Neuronal stem cell (in vitro differentiated cells): ENCODE results near the gene DMAP1.

ENCODE experiments used
- DNase-seq: peaks from one replicate; pipeline ENCODE4 v3.0.0-alpha.2; 2013; ENCODE audit warnings: low spot score
- H2AFZ ChIP-seq: one replicate; pipeline ENCODE4 v1.6.1; 2013; ENCODE audit warnings: mild to moderate bottlenecking, low read length, inconsistent platforms
- H2AK5ac ChIP-seq: 2 replicates; pipeline ENCODE4 v1.6.1; 2013; ENCODE audit warnings: low read depth, mild to moderate bottlenecking, inconsistent platforms, low read length, moderate library complexity, mixed read lengths
- H2BK120ac ChIP-seq: 2 replicates; pipeline ENCODE4 v1.6.1; 2013; ENCODE audit warnings: low read depth, mild to moderate bottlenecking, inconsistent platforms, low read length, moderate library complexity, mixed read lengths
- H2BK12ac ChIP-seq: one replicate; pipeline ENCODE4 v1.6.1; 2013; ENCODE audit warnings: low read length, inconsistent platforms
- H2BK15ac ChIP-seq: 2 replicates; pipeline ENCODE4 v1.6.1; 2013; ENCODE audit warnings: mild to moderate bottlenecking, low read length, inconsistent platforms, mixed read lengths
- H2BK5ac ChIP-seq: one replicate; pipeline ENCODE4 v1.6.1; 2013; ENCODE audit warnings: inconsistent platforms, mild to moderate bottlenecking, low read length, moderate library complexity
- H3K14ac ChIP-seq: one replicate; pipeline ENCODE4 v1.6.1; 2013; ENCODE audit warnings: low read length, inconsistent platforms
- H3K18ac ChIP-seq: 2 replicates; pipeline ENCODE4 v1.6.1; 2013; ENCODE audit warnings: low read length, inconsistent platforms
- H3K23ac ChIP-seq: 2 replicates; pipeline ENCODE4 v1.6.1; 2013; ENCODE audit warnings: low read depth, mild to moderate bottlenecking, mixed read lengths, low read length, inconsistent platforms; ENCODE audit not compliant: poor library complexity
- H3K27ac ChIP-seq: replicated peaks from 3 replicates; pipeline ENCODE4 v1.5.1; 2013; ENCODE audit warnings: low read length, inconsistent platforms
- H3K27me3 ChIP-seq, 3 experiments: 2 replicates each; pipeline ENCODE4 v1.6.1; 2013; ENCODE audit warnings: low read length in 3 of 3, mild to moderate bottlenecking in 2 of 3, inconsistent platforms in 1 of 3, low read depth in 1 of 3, mixed read lengths in 1 of 3, moderate library complexity in 1 of 3; ENCODE audit not compliant: control insufficient read depth in 3 of 3, insufficient read depth in 3 of 3
- H3K36me3 ChIP-seq, 2 donors: replicated peaks in 1 of 2; 2 replicates each; pipeline ENCODE4 v1.6.1; 2013; ENCODE audit warnings: low read length in 2 of 2; ENCODE audit not compliant: control insufficient read depth in 2 of 2, insufficient read depth in 2 of 2
- H3K4ac ChIP-seq: 2 replicates; pipeline ENCODE4 v1.6.1; 2013; ENCODE audit warnings: inconsistent platforms, mild to moderate bottlenecking, low read length, moderate library complexity
- H3K4me1 ChIP-seq, 2 donors: 1 replicate in 1 of 2; 2 replicates in 1 of 2; pipeline ENCODE4 v1.6.1; 2013; ENCODE audit warnings: low read length in 2 of 2, low read depth in 1 of 2; ENCODE audit not compliant: control insufficient read depth in 2 of 2, insufficient read depth in 1 of 2
- H3K4me2 ChIP-seq: one replicate; pipeline ENCODE4 v1.6.1; 2013; ENCODE audit warnings: mild to moderate bottlenecking, low read length, inconsistent platforms; ENCODE audit not compliant: insufficient read depth, poor library complexity, severe bottlenecking
- H3K4me3 ChIP-seq, 2 donors: 2 replicates each; pipeline ENCODE4 v1.5.1; 2013; ENCODE audit warnings: low read length in 2 of 2, mild to moderate bottlenecking in 2 of 2, inconsistent platforms in 1 of 2, moderate library complexity in 1 of 2
- H3K79me1 ChIP-seq: one replicate; pipeline ENCODE4 v1.6.1; 2013; ENCODE audit warnings: low read depth, mild to moderate bottlenecking, inconsistent platforms, low read length, moderate library complexity
- H3K9ac ChIP-seq: one replicate; pipeline ENCODE4 v1.6.1; 2013; ENCODE audit warnings: mild to moderate bottlenecking, low read depth, low read length, inconsistent platforms; ENCODE audit not compliant: poor library complexity
- H3K9me3 ChIP-seq, 2 donors: replicated peaks in 1 of 2; 2 replicates each; pipeline versions ENCODE3 to v1.6.1; 2013; ENCODE audit warnings: low read length in 2 of 2, mild to moderate bottlenecking in 2 of 2, inconsistent platforms in 1 of 2, low read depth in 1 of 2, mixed read lengths in 1 of 2, moderate library complexity in 1 of 2; ENCODE audit not compliant: control insufficient read depth in 2 of 2, insufficient read depth in 1 of 2
- H4K8ac ChIP-seq: one replicate; pipeline ENCODE4 v1.6.1; 2013; ENCODE audit warnings: low read depth, mild to moderate bottlenecking, inconsistent platforms, low read length, moderate library complexity
- H4K91ac ChIP-seq: one replicate; pipeline ENCODE4 v1.6.1; 2013; ENCODE audit warnings: low read length, low read depth, mild to moderate bottlenecking, inconsistent platforms; ENCODE audit not compliant: poor library complexity
- WGBS, 2 donors: extraction: QIAGEN DNeasy Blood & Tissue Kit; methylation state at CpG; one replicate each; pipeline ENCODE4 v1.1.7; 2013; ENCODE audit warnings: missing lambda C conversion rate in 2 of 2, mixed read lengths in 1 of 2; ENCODE audit not compliant: insufficient read length in 2 of 2, insufficient replicate concordance in 1 of 2; ENCODE audit errors: extremely low coverage in 2 of 2; 5-methylcytosine and 5-hydroxymethylcytosine counted together

DMAP1 gene

GRCh38 chr1:44256762-44257554, 43.7 kb downstream of the DMAP1 start:
- no peak overlapping the region for H3K23ac ChIP-seq
- WGBS, 2 donors: no CpG with 5 or more reads among the region's 10 CpGs
- no peak overlapping the region for H2BK15ac ChIP-seq
- H3K79me1 ChIP-seq: no peaks in the 10 kb centered on the region
- no peak overlapping the region for H3K4ac ChIP-seq
- no peak overlapping the region for H3K4me2 ChIP-seq
- peaks cover 3 to 24% of the 10 kb centered on the region in 2 donors for H3K4me1 ChIP-seq
- H3K27me3 ChIP-seq: no peaks in the 10 kb centered on the region
- no peak overlapping the region for H2AFZ ChIP-seq
- no peak overlapping the region for H2BK12ac ChIP-seq
- H3K9ac ChIP-seq: no peak overlapping the region
- no peak overlapping the region for H2BK5ac ChIP-seq
- H3K27ac ChIP-seq: no peak overlapping the region
- no peak overlapping the region for H3K4me3 ChIP-seq
- DNase-seq: no peak
- H4K8ac ChIP-seq: no peak overlapping the region
- H3K14ac ChIP-seq: no peak overlapping the region
- H3K9me3 ChIP-seq: no peaks in the 10 kb centered on the region
- no peak overlapping the region for H2BK120ac ChIP-seq
- no peak overlapping the region for H4K91ac ChIP-seq
- H2AK5ac ChIP-seq: no peak overlapping the region
- H3K36me3 ChIP-seq: no peaks in the 10 kb centered on the region
- H3K18ac ChIP-seq: no peak overlapping the region

DNA sequence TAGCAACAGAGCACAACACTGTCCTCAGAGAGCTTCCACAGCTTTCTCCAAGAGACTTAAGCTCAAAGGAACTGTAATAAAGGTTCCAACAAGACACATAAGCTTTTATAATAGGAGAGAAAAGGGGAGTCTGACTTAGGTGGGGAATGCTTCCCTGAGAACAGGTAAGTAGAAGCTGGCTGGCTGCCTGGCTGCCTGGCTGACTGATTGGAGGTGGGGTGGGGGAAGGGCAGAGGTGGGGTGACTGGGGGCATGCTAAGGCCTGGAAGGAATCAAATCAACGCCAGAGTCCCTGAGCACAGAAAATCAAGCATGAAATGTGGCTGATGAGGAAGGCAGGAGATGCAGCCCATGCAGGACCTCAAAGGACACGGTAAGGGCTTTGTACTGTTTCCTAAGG, 45.8 kb downstream of the DMAP1 start:
- Histone ChIP-seq H3K27ac (no peak overlapping the region), H3K14ac (no peak overlapping the region), H3K79me1 (no peaks in the 10 kb centered on the region)

GRCh38 chr1:44260792-44261170, 47.5 kb downstream of the DMAP1 start:
- H3K23ac ChIP-seq: no peak overlapping the region
- H3K27me3 ChIP-seq: no peaks in the 10 kb centered on the region
- H3K4ac ChIP-seq: no peak overlapping the region
- no peak overlapping the region for H3K9ac ChIP-seq
- H3K14ac ChIP-seq: no peak overlapping the region
- no peak overlapping the region for H2AFZ ChIP-seq
- no CpG with 5 or more reads among the region's 4 CpGs for WGBS, 2 donors
- H4K91ac ChIP-seq: peak overlapping the region; percentile 57
- H3K9me3 ChIP-seq: no peaks in the 10 kb centered on the region
- no peak overlapping the region for H2AK5ac ChIP-seq
- H2BK15ac ChIP-seq: no peak overlapping the region
- no peak overlapping the region for H3K4me3 ChIP-seq
- H2BK12ac ChIP-seq: no peak overlapping the region
- no peaks in the 10 kb centered on the region for H3K36me3 ChIP-seq
- peaks cover 3 to 30% of the 10 kb centered on the region in 2 donors for H3K4me1 ChIP-seq
- no peak overlapping the region for H3K4me2 ChIP-seq
- no peak overlapping the region for H2BK120ac ChIP-seq
- peak overlapping the region; percentile 65 for H3K27ac ChIP-seq
- H2BK5ac ChIP-seq: no peak overlapping the region
- no peaks in the 10 kb centered on the region for H3K79me1 ChIP-seq
- no peak for DNase-seq
- H3K18ac ChIP-seq: peak overlapping the region; percentile 49
- H4K8ac ChIP-seq: no peak overlapping the region

More for the DNA sequence above, 45.8 kb downstream of the DMAP1 start:
- Histone ChIP-seq H2AK5ac (no peak overlapping the region), H3K4me1 (peaks cover 3 to 33% of the 10 kb centered on the region in 2 donors), H3K27me3 (no peaks in the 10 kb centered on the region), H2BK12ac (no peak overlapping the region), H3K36me3 (no peaks in the 10 kb centered on the region), H3K9ac (no peak overlapping the region), H4K8ac (no peak overlapping the region), H3K4me2 (no peak overlapping the region), H2AFZ (no peak overlapping the region), H3K18ac (no peak overlapping the region), H2BK15ac (no peak overlapping the region), H3K9me3 (no peaks in the 10 kb centered on the region), H3K4ac (no peak overlapping the region), H2BK5ac (no peak overlapping the region), H3K4me3 (no peak overlapping the region), H4K91ac (no peak overlapping the region), H3K23ac (no peak overlapping the region), H2BK120ac (no peak overlapping the region)
- WGBS, 2 donors: no CpG with 5 or more reads among the region's 2 CpGs
- DNase-seq: no peak

DNA sequence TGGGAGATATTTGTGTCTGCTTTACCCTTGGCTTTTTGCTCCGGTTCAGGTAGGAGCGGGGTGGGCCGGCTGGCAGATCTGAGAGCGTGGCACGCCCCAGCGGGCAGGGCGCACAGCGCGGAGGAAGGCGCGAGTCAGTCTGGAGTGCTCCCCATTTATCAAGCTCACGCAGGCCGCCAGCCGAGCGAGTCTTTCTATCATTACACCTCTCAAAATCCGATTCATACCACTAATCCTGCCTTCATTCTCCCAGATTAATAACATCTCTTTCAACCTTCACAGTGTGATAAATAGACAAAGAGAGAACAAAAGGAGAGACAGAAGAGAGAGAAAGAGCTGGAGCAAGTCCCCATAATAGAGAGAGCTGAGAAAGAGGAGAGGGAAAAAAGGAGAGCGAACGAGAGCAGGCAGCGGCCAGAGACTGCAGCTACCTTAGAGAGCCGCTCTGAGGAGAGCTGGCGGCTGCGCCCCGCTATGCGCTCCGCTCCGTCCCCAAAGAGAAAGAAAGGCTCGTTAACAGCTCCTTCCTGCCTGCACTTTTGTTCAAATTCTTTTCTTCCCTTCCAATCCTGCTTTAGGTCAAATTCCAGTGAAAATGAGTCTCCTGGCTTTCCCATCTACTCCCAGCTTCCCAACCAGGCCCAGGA, 48.0 kb downstream of the DMAP1 start:
- Histone ChIP-seq H3K4me3 (no peak overlapping the region), H2BK15ac (no peak overlapping the region), H3K36me3 (no peaks in the 10 kb centered on the region), H3K9ac (no peak overlapping the region), H2BK12ac (no peak overlapping the region), H2BK5ac (no peak overlapping the region), H2BK120ac (no peak overlapping the region), H4K91ac (peak overlapping the region; percentile 57), H2AFZ (no peak overlapping the region), H3K23ac (no peak overlapping the region), H4K8ac (no peak overlapping the region), H3K4ac (no peak overlapping the region), H2AK5ac (no peak overlapping the region), H3K27me3 (no peaks in the 10 kb centered on the region), H3K9me3 (no peaks in the 10 kb centered on the region), H3K4me1 (peaks cover 3 to 30% of the 10 kb centered on the region in 2 donors), H3K79me1 (no peaks in the 10 kb centered on the region), H3K18ac (peak overlapping the region; percentile 49), H3K4me2 (no peak overlapping the region), H3K27ac (peak overlapping the region; percentile 65), H3K14ac (no peak overlapping the region)
- no CpG with 5 or more reads among the region's 27 CpGs for WGBS, 2 donors
- no peak for DNase-seq
